ACC112 (cell line): ENCODE measurements around the gene CDH4.

ENCODE experiments used
- H2AFZ ChIP-seq: fragments of 200-600 bp; sonication (generic); one replicate; pipeline ENCODE4 v1.6.0; 2017; ENCODE audit warnings: antibody characterized with exemption, low read length; ENCODE audit not compliant: unreplicated experiment
- H3K27ac ChIP-seq: fragments of 200-600 bp; sonication (generic); 2 replicates; pipeline ENCODE4 v1.5.1; 2014; ENCODE audit warnings: low read depth, mild to moderate bottlenecking, antibody characterized with exemption, low read length, moderate library complexity
- H3K27me3 ChIP-seq: fragments of 200-600 bp; sonication (generic); 2 replicates; pipeline ENCODE4 v1.6.1; 2014; ENCODE audit warnings: mild to moderate bottlenecking, antibody characterized with exemption, low read length, moderate library complexity, mixed read lengths; ENCODE audit not compliant: insufficient read depth
- H3K36me3 ChIP-seq: fragments of 200-600 bp; sonication (generic); 2 replicates; pipeline ENCODE4 v1.6.1; 2016; ENCODE audit warnings: mild to moderate bottlenecking, antibody characterized with exemption, low read length, moderate library complexity, mixed read lengths; ENCODE audit not compliant: insufficient read depth
- H3K4me1 ChIP-seq: fragments of 200-600 bp; sonication (generic); one replicate; pipeline ENCODE4 v1.6.1; 2016; ENCODE audit warnings: low read length, mixed read lengths; ENCODE audit not compliant: insufficient read depth, unreplicated experiment, control insufficient read depth
- H3K4me3 ChIP-seq: fragments of 200-600 bp; sonication (generic); 2 replicates; pipeline ENCODE4 v1.5.1; 2014; ENCODE audit warnings: mild to moderate bottlenecking, low read depth, low read length
- H3K79me2 ChIP-seq: fragments of 200-600 bp; sonication (generic); one replicate; pipeline ENCODE4 v1.6.0; 2016; ENCODE audit warnings: low read length; ENCODE audit not compliant: control insufficient read depth, unreplicated experiment, insufficient read depth

CDH4 gene

DNA sequence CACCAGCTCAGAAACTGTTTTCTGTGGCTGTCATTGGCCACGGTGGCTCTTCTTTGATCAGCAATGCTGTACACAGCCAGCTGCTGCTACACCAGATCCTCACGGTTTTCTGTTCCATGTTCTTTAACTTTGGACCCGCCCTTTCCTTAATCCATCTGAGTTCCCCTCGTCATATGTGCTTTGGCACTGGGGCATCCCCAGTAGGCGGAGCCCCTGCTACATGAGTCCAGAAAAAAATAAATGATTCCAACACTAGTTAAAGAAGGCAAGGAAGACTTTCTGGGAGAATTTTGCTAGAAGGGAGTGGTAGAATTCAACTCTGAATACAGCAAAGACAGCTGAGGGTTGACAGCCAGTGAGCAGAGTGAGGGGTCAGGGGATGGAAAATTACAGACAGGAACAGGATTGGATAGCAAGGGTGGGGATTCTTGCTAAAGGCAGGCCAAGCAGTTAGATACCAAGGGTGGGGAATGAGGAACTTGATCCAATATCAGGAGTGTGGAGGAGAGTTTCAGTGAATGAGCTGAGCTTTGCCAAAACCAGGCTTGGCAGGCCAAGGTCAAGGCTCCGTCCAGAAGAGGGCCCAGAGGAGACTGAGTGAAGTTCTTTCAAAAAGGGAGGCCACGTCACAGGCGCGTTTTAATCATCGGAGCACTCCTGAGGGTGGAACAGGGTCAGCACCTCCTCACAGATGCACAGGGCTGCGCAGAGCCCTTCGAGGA lies 391.8 kb downstream of the CDH4 start:
- H3K27ac ChIP-seq: no peak overlapping the region
- H3K4me1 ChIP-seq: peaks cover 12% of the 10 kb centered on the region
- H3K27me3 ChIP-seq: no peaks in the 10 kb centered on the region
- no peaks in the 10 kb centered on the region for H3K36me3 ChIP-seq
- H3K4me3 ChIP-seq: no peak overlapping the region
- H3K79me2 ChIP-seq: no peaks in the 10 kb centered on the region
- no peak overlapping the region for H2AFZ ChIP-seq

DNA sequence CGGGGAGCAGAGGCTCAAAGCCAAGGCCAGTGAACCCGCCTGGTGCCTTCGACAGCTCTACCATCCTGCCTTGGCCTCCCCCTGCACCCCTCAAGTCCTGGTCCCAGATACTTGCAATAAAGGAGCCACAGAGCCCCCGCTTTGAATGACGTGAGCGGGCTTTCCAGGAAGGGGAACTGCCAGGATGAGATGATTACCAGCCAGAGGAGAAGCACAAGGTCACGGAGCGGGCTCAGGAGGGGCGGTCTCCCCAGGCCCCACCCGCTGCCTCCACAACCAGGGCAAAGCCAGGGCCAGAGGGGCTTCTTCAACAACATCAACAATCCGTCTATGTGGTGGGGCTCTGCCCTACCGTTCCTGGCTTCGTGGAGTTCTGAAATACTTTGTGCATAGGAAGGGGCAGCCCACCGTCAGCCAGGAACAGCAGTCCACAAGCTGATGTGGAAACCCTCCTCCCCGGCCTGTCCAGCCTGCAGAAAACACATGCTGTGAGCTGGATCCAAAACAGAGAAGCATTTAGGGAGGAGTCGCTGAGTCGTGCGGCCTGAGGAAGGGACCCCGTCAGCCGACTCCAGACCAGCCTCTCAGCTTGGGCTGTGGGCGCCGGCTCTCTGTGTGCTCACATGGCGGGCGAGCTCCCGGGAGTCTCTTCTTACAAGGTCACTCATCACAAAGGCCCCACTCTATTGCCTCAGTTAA lies 392.5 kb downstream of the CDH4 start:
- Histone ChIP-seq H3K36me3 (no peaks in the 10 kb centered on the region), H3K4me1 (peaks cover 5% of the 10 kb centered on the region), H3K4me3 (no peak overlapping the region), H3K79me2 (no peaks in the 10 kb centered on the region), H3K27ac (no peak overlapping the region), H3K27me3 (no peaks in the 10 kb centered on the region), H2AFZ (no peak overlapping the region)

DNA sequence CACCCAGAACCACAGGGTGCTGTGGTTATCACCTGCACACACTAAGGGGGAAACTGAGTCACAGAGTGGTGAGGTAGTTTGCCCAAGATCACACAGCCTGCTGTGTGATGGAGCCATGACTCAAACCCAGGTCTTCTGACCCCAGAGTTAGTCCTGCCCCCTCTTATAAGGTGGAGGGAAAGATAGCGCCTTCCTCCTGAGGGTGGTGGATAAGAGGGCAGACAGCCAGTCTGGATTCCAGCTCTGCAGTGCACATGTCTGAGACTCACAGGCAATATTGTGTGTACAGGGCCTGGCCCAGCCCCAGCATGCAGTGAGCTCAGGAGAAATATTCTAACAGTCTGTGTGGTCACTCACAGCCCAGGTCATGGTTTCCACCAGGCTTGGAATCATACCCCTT lies 393.7 kb downstream of the CDH4 start:
- H3K4me1 ChIP-seq: no peaks in the 10 kb centered on the region
- H3K27ac ChIP-seq: no peak overlapping the region
- no peak overlapping the region for H2AFZ ChIP-seq
- H3K36me3 ChIP-seq: no peaks in the 10 kb centered on the region
- no peak overlapping the region for H3K4me3 ChIP-seq
- H3K27me3 ChIP-seq: no peaks in the 10 kb centered on the region
- H3K79me2 ChIP-seq: no peaks in the 10 kb centered on the region

DNA sequence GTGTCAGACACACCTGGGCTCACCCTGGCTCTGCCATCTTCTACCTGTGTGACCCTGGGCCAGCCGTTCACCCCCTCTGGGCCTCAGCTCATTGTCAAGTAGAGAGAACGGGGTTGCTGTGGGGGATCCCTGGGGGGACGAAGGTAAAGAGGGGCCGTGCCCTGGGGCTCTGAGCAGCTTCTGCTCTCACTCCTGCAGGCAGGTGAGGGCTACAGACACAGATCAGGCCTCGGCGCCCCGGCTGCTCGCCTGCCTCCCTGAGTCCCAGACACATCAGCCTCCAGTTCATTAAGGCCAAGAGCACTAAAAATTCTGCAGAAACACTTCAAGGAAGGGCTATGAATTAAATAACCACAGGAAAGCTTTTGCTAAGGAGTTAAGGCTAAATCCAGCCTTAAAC lies 394.4 kb downstream of the CDH4 start:
- H3K27me3 ChIP-seq: no peaks in the 10 kb centered on the region
- no peaks in the 10 kb centered on the region for H3K36me3 ChIP-seq
- H3K4me3 ChIP-seq: no peak overlapping the region
- no peak overlapping the region for H2AFZ ChIP-seq
- H3K79me2 ChIP-seq: no peaks in the 10 kb centered on the region
- no peaks in the 10 kb centered on the region for H3K4me1 ChIP-seq
- no peak overlapping the region for H3K27ac ChIP-seq

DNA sequence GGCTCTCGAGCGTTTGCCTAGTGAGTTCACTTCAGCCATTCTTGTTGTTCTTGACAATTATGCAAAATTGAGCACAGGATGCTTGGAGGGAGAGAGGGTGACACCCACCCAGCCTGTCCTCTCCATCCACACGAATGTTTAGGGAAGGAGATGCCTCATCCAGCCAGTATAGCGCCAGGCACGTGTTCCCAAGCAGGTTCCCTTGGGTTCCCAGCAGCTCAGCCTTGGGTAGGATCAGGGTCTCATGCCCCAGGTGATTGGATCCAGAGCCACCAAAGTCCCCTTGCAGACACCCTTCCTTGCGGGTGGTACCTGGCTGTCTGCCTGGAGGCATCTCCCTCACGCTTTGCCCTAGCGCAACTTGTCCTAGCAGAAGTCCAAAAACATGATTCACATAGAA lies 394.9 kb downstream of the CDH4 start:
- no peak overlapping the region for H2AFZ ChIP-seq
- H3K4me3 ChIP-seq: no peak overlapping the region
- H3K79me2 ChIP-seq: no peaks in the 10 kb centered on the region
- no peaks in the 10 kb centered on the region for H3K27me3 ChIP-seq
- no peak overlapping the region for H3K27ac ChIP-seq
- H3K4me1 ChIP-seq: no peaks in the 10 kb centered on the region
- no peaks in the 10 kb centered on the region for H3K36me3 ChIP-seq

DNA sequence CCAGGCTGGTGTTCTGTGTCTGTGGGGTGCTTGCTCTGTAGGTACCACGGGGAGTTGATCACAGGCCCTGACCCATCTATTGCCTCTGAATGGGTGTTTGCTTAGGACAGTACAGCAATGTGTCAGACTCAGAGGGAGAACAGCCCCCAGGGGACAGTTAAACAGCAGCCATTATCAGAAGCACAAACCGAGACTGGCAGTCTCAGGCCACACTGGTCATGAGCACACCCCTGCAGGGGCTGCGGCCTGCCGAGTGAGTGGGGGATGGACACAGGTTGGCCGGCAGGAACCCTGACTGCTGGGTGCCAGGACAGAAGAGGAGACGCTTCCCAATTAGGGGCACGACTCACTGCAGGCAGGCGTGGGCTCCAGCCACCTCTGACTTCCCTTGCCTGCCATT lies 395.6 kb downstream of the CDH4 start:
- H2AFZ ChIP-seq: no peak overlapping the region
- no peaks in the 10 kb centered on the region for H3K36me3 ChIP-seq
- no peaks in the 10 kb centered on the region for H3K27me3 ChIP-seq
- no peaks in the 10 kb centered on the region for H3K79me2 ChIP-seq
- H3K4me1 ChIP-seq: no peaks in the 10 kb centered on the region
- H3K27ac ChIP-seq: no peak overlapping the region
- no peak overlapping the region for H3K4me3 ChIP-seq

DNA sequence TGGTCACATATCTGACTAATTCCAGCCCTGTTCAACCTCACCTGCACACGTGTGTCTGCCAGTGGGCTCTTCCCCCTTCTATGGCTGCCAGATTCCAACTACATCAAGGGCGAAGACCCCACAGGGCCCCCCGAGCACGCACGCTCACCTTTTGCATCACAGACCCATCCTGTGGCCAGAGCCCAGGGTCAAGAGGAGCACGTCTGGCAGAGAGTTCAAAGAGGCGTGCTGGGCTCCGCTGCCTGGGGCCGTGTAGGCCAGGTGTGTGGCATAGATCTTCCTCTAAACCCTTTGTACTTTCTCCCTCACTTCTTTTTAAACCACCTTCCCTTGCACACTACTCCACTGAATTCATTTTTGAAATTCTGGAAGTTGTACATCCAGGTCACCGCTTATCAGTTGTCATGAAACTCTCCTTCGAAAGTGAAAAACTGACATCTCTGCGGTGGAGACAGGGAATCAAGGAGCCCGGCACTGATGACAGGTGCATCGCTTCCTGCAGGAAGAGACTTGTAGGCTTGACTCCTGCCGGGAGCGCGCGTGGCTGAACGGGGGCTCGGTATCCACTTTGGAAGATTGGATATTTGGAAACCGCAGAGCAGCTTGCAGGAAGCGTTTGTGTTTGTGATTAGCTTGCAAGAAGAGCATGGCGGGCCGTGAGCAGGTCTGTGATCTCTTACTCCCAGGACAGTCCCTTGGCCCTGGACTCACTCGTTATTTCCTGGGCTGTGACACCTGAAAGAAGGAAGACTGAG lies 397.2 kb downstream of the CDH4 start:
- H3K4me3 ChIP-seq: no peak overlapping the region
- H3K27me3 ChIP-seq: no peaks in the 10 kb centered on the region
- no peak overlapping the region for H2AFZ ChIP-seq
- H3K79me2 ChIP-seq: no peaks in the 10 kb centered on the region
- H3K36me3 ChIP-seq: no peaks in the 10 kb centered on the region
- no peak overlapping the region for H3K27ac ChIP-seq
- H3K4me1 ChIP-seq: no peaks in the 10 kb centered on the region

DNA sequence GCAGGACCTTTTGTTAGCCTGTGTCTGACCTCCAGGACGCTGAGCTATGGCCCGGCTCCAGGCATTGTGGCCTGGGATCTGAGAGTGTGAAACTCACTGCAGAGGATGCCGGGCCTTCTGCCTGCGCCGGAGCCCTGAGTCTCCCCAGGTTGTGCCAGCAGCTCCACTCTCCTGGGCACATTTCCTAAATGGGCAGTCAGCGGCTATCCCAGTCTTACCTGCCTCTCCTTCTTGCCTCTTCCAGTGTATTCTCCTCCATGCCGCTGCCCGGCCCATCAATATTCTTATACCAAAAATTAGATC lies 397.8 kb downstream of the CDH4 start:
- no peak overlapping the region for H2AFZ ChIP-seq
- no peak overlapping the region for H3K27ac ChIP-seq
- no peaks in the 10 kb centered on the region for H3K36me3 ChIP-seq
- H3K79me2 ChIP-seq: no peaks in the 10 kb centered on the region
- H3K4me3 ChIP-seq: no peak overlapping the region
- no peaks in the 10 kb centered on the region for H3K4me1 ChIP-seq
- no peaks in the 10 kb centered on the region for H3K27me3 ChIP-seq

DNA sequence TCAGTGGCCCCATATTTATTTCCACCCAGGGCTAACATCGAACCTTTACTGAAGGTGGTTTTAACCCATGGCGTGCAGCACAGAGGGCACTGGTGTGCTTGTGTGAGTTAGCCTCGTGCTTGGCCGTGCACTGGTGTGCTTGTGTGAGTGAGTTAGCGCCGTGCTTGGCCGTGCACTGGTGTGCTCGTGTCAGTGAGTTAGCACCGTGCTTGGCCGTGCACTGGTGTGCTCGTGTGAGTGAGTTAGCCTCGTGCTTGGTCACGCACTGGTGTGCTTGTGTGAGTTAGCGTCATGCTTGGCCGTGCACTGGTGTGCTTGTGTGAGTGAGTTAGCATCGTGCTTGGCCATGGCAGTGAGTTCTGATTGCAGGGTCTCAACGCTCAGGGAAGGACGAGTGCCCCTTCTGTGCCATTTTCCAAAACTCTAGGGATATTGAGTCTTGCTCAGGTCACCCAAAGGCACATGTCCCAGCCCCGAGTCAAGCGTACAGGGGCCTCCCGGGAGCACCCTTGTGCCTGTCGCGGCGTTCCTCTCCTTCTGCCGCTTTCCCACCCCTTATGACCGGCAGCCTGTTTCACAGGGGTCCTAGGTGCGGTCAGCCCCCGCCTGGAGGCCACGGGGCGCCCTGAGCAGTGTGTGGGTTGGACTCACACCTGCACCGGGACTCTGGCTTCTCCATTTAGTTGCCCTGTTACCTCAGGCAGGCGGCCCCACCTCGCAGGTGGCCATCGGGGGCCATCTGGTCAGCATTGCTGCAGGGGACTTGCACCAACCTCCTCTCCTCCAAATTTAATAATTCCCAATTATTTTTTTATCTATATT lies 399.1 kb downstream of the CDH4 start:
- Histone ChIP-seq H2AFZ (no peak overlapping the region), H3K36me3 (no peaks in the 10 kb centered on the region), H3K4me3 (no peak overlapping the region), H3K79me2 (no peaks in the 10 kb centered on the region), H3K4me1 (no peaks in the 10 kb centered on the region), H3K27me3 (no peaks in the 10 kb centered on the region), H3K27ac (no peak overlapping the region)

DNA sequence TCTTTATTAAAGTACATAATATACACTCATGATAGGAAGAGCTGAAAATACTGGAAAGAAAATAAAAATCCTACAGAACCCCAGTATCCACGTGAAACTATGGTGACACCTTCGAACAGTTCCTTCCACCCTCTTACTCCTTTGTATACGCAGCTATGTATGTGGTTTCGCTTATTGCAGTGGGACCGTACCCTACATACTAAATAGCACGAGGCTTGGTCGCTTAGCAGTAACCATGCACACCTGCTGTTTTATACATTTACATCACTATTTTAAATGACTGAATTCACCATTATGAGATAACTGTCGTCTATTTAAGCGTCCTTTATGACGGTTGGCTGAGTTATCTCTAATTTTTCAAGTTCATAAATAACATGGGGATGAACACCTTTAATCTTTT lies 400.1 kb downstream of the CDH4 start:
- Histone ChIP-seq H3K4me3 (no peak overlapping the region), H3K79me2 (no peaks in the 10 kb centered on the region), H3K27me3 (no peaks in the 10 kb centered on the region)

More for the DNA sequence above, 400.1 kb downstream of the CDH4 start:
- H3K27ac ChIP-seq: no peak overlapping the region
- H3K4me1 ChIP-seq: no peaks in the 10 kb centered on the region
- no peak overlapping the region for H2AFZ ChIP-seq
- no peaks in the 10 kb centered on the region for H3K36me3 ChIP-seq
